HepG2 (cell line): ENCODE results near the gene THSD4. TPM values are rescaled to one million over a fixed set of nuclear protein-coding genes. Genes with fewer than 3 reads are reported as not detected.

ENCODE experiments used
- ATAC-seq: fragments of 200-7000 bp; cut with Tn5 transposase; 3 replicates; pipeline ENCODE4 v1.9.1; 2020; ENCODE audit warnings: mild to moderate bottlenecking, moderate library complexity
- BruUV-seq: library from RNA; stranded (reverse); fragments of 400-500 nt; replicated peaks from 2 replicates; lab custom pipeline; 2021; lab: Mats Ljungman, UMichigan
- CTCF ChIA-PET: fragments of 300-600 bp; formaldehyde crosslinking; extraction: SDS; loops from one replicate; lab custom pipeline; 2021; ENCODE audit warnings: low total read pairs, inconsistent platforms, low intra/inter-chr PET ratio; lab: Yijun Ruan, JAX
- POLR2A ChIA-PET: fragments of 350-600 bp; sonication (Branson Sonifier 250); formaldehyde crosslinking; loops from one replicate; lab custom pipeline; 2020; ENCODE audit warnings: antibody characterized with exemption, inconsistent platforms; lab: Yijun Ruan, JAX
- DNase-seq: peaks from one replicate; pipeline ENCODE4 v3.0.0-alpha.2; 2015; ENCODE audit warnings: low spot score
- FAIRE-seq: peaks from 3 replicates; lab custom pipeline; 2011; peaks lifted over from hg19 to GRCh38; lab: Jason Lieb, UNC
- H2AFZ ChIP-seq: one replicate; pipeline ENCODE4 v1.6.1; 2011; ENCODE audit warnings: low read length, inconsistent platforms
- H3K27ac ChIP-seq: fragments of 300-600 bp; 3 replicates; pipeline ENCODE4 v1.8.0; 2011; ENCODE audit warnings: mixed run types, mild to moderate bottlenecking, mixed read lengths, low read length, inconsistent platforms; ENCODE audit not compliant: insufficient read depth; ENCODE audit errors: extremely low read length
- H3K27me3 ChIP-seq, 2 experiments: fragments of 200-600 bp in 1 of 2; 2 replicates in 1 of 2; 3 replicates in 1 of 2; pipeline versions ENCODE4 v1.6.0 to v1.8.0; 2011; ENCODE audit warnings: low read length in 2 of 2, mild to moderate bottlenecking in 2 of 2, moderate library complexity in 2 of 2, inconsistent platforms in 1 of 2; ENCODE audit not compliant: insufficient read depth in 2 of 2, control insufficient read depth in 1 of 2
- H3K36me3 ChIP-seq, 2 experiments: fragments of 200-600 bp in 1 of 2; replicated peaks in 1 of 2; 2 replicates in 1 of 2; 3 replicates in 1 of 2; pipeline versions ENCODE4 v1.5.1 to v1.8.0; 2011; ENCODE audit warnings: low read length in 2 of 2, inconsistent platforms in 1 of 2; ENCODE audit not compliant: insufficient read depth in 2 of 2, control insufficient read depth in 1 of 2
- H3K4me1 ChIP-seq: 2 replicates; pipeline ENCODE4 v1.5.1; 2012; ENCODE audit warnings: low read length, inconsistent platforms; ENCODE audit not compliant: insufficient read depth
- H3K4me2 ChIP-seq: 2 replicates; pipeline ENCODE4 v1.6.0; 2011; ENCODE audit warnings: low read depth, low read length, inconsistent platforms
- H3K4me3 ChIP-seq, 3 experiments: fragments of 200-600 bp in 1 of 3; sonication (generic), shearing (Covaris generic) in 1 of 3; replicated peaks in 1 of 3; 2 replicates each; pipeline ENCODE4 v1.5.1; 2011 to 2016; ENCODE audit warnings: low read length in 3 of 3, inconsistent platforms in 2 of 3, low read depth in 2 of 3, mild to moderate bottlenecking in 2 of 3, control low read depth in 1 of 3, mixed read lengths in 1 of 3; ENCODE audit not compliant: insufficient read depth in 1 of 3
- H3K79me2 ChIP-seq: one replicate; pipeline ENCODE4 v1.6.1; 2011; ENCODE audit warnings: low read length, inconsistent platforms; ENCODE audit not compliant: insufficient read depth
- H3K9ac ChIP-seq: 2 replicates; pipeline ENCODE4 v1.6.0; 2011; ENCODE audit warnings: mild to moderate bottlenecking, low read depth, low read length, inconsistent platforms; ENCODE audit not compliant: insufficient read depth
- H3K9me3 ChIP-seq: 2 replicates; pipeline ENCODE4 v1.5.1; 2012; ENCODE audit warnings: mild to moderate bottlenecking, low read length
- H4K20me1 ChIP-seq: 2 replicates; pipeline ENCODE4 v1.6.0; 2011; ENCODE audit warnings: inconsistent platforms, mild to moderate bottlenecking, low read length, moderate library complexity; ENCODE audit not compliant: insufficient read depth
- ATF3 ChIP-seq: sonication (generic); formaldehyde crosslinking; IDR thresholded peaks from 2 replicates; pipeline ENCODE4 v1.4.0; 2020; ENCODE audit warnings: missing genetic modification reagents
- CHD2 ChIP-seq: IDR thresholded peaks from 2 replicates; pipeline ENCODE4 v1.6.1; 2011; ENCODE audit warnings: low read depth, low read length, improper control_type of control experiment
- CHD4 ChIP-seq: fragments of 200-600 bp; sonication (generic); IDR thresholded peaks from 2 replicates; pipeline ENCODE4 v1.7.0; 2017; ENCODE audit warnings: mild to moderate bottlenecking, low read length, borderline replicate concordance
- CSRNP1 ChIP-seq: sonication (generic); formaldehyde crosslinking; IDR thresholded peaks from 2 replicates; pipeline ENCODE4 v1.8.1; 2023; ENCODE audit warnings: mild to moderate bottlenecking, missing genetic modification reagents
- GATA4 ChIP-seq: sonication (generic); IDR thresholded peaks from 2 replicates; pipeline ENCODE4 v1.6.1; 2016; ENCODE audit warnings: antibody characterized with exemption, low read depth, borderline replicate concordance
- HOXA5 ChIP-seq: sonication (generic); formaldehyde crosslinking; IDR thresholded peaks from 2 replicates; pipeline ENCODE4 v1.4.0; 2020; ENCODE audit warnings: missing genetic modification reagents
- IRF1 ChIP-seq: sonication (generic); formaldehyde crosslinking; IDR thresholded peaks from 2 replicates; pipeline ENCODE4 v1.4.0; 2020; ENCODE audit warnings: low read depth, mild to moderate bottlenecking, missing genetic modification reagents
- NCOA5 ChIP-seq: sonication (generic); formaldehyde crosslinking; IDR thresholded peaks from 2 replicates; pipeline ENCODE4 v1.4.0; 2020; ENCODE audit warnings: missing genetic modification reagents
- NR2F2 ChIP-seq: IDR thresholded peaks from 2 replicates; pipeline ENCODE4 v1.6.1; 2012; ENCODE audit warnings: low read depth, inconsistent platforms, borderline replicate concordance
- PLRG1 ChIP-seq: fragments of 450-650 bp; conservative IDR thresholded peaks from 2 replicates; pipeline ENCODE4 v1.6.1; 2016
- PRMT3 ChIP-seq: sonication (generic); formaldehyde crosslinking; IDR thresholded peaks from 2 replicates; pipeline ENCODE4 v1.8.1; 2022; ENCODE audit warnings: low read depth, mild to moderate bottlenecking, moderate library complexity, missing genetic modification reagents, borderline replicate concordance
- RBM39 ChIP-seq: fragments of 200-400 bp; formaldehyde crosslinking; IDR thresholded peaks from one replicate; pipeline ENCODE4 v1.6.1; 2018; ENCODE audit warnings: antibody characterized with exemption, mild to moderate bottlenecking, low read depth, low read length; ENCODE audit not compliant: poor library complexity, severe bottlenecking
- RXRB ChIP-seq: IDR thresholded peaks from 2 replicates; pipeline ENCODE4 v1.6.1; 2016; ENCODE audit warnings: borderline replicate concordance, missing genetic modification reagents, missing compliant biosample characterization
- ZBTB1 ChIP-seq: sonication (generic); formaldehyde crosslinking; IDR thresholded peaks from 2 replicates; pipeline ENCODE4 v1.4.0; 2020; ENCODE audit warnings: missing genetic modification reagents, borderline replicate concordance
- ZBTB46 ChIP-seq: sonication (generic); formaldehyde crosslinking; IDR thresholded peaks from 2 replicates; pipeline ENCODE4 v1.4.0; 2020; ENCODE audit warnings: mild to moderate bottlenecking, missing genetic modification reagents, borderline replicate concordance
- ZNF274 ChIP-seq: sonication (generic); formaldehyde crosslinking; IDR thresholded peaks from 2 replicates; pipeline ENCODE4 v1.5.1; 2020; ENCODE audit warnings: mild to moderate bottlenecking, missing genetic modification reagents
- ZNF280B ChIP-seq: sonication (generic); formaldehyde crosslinking; IDR thresholded peaks from 2 replicates; pipeline ENCODE4 v1.5.0; 2020; ENCODE audit warnings: missing genetic modification reagents, mild to moderate bottlenecking, borderline replicate concordance
- ZNF547 ChIP-seq: sonication (generic); formaldehyde crosslinking; IDR thresholded peaks from 2 replicates; pipeline ENCODE4 v1.5.1; 2020; ENCODE audit warnings: mild to moderate bottlenecking, missing genetic modification reagents
- ZNF792 ChIP-seq: IDR thresholded peaks from 2 replicates; pipeline ENCODE4 v1.6.1; 2016
- WGBS: methylation state at CpG from one replicate; pipeline ENCODE4 v1.1.6; 2017; ENCODE audit warnings: low lambda C conversion rate; 5-methylcytosine and 5-hydroxymethylcytosine counted together
- in situ Hi-C: cut with HindIII; loops from 2 replicates; pipeline ENCODE4 v1.10.0; 2017; ENCODE audit warnings: low pct_unique_long_range_greater_than_20kb; ENCODE audit not compliant: extremely low pct_ligation_motif_present
- intact Hi-C: fragments of 100-400 bp; cut with micrococcal nuclease; formaldehyde crosslinking; loops from one replicate; pipeline ENCODE4 v1.10.0; 2022; ENCODE audit not compliant: unreplicated experiment
- polyA plus RNA-seq, 8 experiments: library from polyadenylated mRNA; depleted of rRNA in 3 of 8; stranded (reverse) in 7 of 8; unstranded in 1 of 8; fragments of >200 nt; fragmentation: Illumina TruSeq in 4 of 8; extraction: Trizol in 4 of 8; gene quantifications; 2 replicates each; pipeline versions ENCODE4 v1.2.1 to v1.2.3, GENCODE V29; 2011 to 2016; ENCODE audit warnings: low read depth in 4 of 8, missing spikeins in 1 of 8, mixed read lengths in 1 of 8; ENCODE audit not compliant: insufficient read depth in 1 of 8
- total RNA-seq, 5 experiments: library from RNA; depleted of rRNA; stranded (reverse); fragments of >200 nt; fragmentation: Illumina TruSeq; extraction: Trizol; gene quantifications; 2 replicates each; pipeline ENCODE4 v1.2.3, GENCODE V29; 2016; ENCODE audit warnings: low read depth in 1 of 5

THSD4 gene
- total and polyA plus RNA-seq, 2 of the 13 experiments (the other 11 are each of a cell fraction or from before 2014, with no cell fraction given), result 0.07 to 0.21 TPM

- no peak for TF ChIP-seq ZNF280B (CRISPR knock-in tag)
- no peak for TF ChIP-seq ZNF274 (CRISPR knock-in tag)
Measured at GRCh38 chr15:71111181-71111565, 4.1 kb upstream of the THSD4 start (continued).

- FAIRE-seq, result no peak
- Histone ChIP-seq H3K4me1 (no peaks in the 10 kb centered on the region), H3K4me2 (no peak overlapping the region), H3K9me3 (no peaks in the 10 kb centered on the region), H3K27me3 (peaks cover 0 to 13% of the 10 kb centered on the region in 2 experiments; a peak in 3 of 5 replicates), H3K27ac (no peak overlapping the region), H3K36me3 (no peaks in the 10 kb centered on the region), H3K9ac (no peak overlapping the region), H3K4me3 (no peak overlapping the region), H3K79me2 (no peaks in the 10 kb centered on the region), H2AFZ (no peak overlapping the region), H4K20me1 (no peaks in the 10 kb centered on the region)
- no peak for ATAC-seq
- DNase-seq, result no peak
- ChIA-PET POLR2A (no interaction called here), CTCF (no interaction called here)
- in situ Hi-C loops (loop anchor here (10.0 kb wide), 1 partner anchor 693 kb away; no protein-coding TSS in a partner anchor), intact Hi-C loops (no loop called here)
- 2% methylated on average over 4 of the region's 4 CpGs for WGBS
- BruUV-seq, result no TSS peak
- TF ChIP-seq ZNF792 (CRISPR knock-in tag) (no peak), CHD4 (no peak), ZBTB1 (CRISPR knock-in tag) (no peak), CSRNP1 (no peak), PLRG1 (no peak), ZBTB46 (CRISPR knock-in tag) (no peak), HOXA5 (CRISPR knock-in tag) (no peak), ZNF547 (CRISPR knock-in tag) (no peak), NCOA5 (CRISPR knock-in tag) (no peak), RBM39 (no peak), PRMT3 (no peak), IRF1 (CRISPR knock-in tag) (no peak), GATA4 (no peak), CHD2 (no peak), ATF3 (CRISPR knock-in tag) (no peak), NR2F2 (no peak), RXRB (CRISPR knock-in tag) (no peak)
Measured at GRCh38 chr15:71111950-71112349, 3.3 kb upstream of the THSD4 start.
